A549 (cell line): Measurements from ENCODE around the gene IGSF1. TPM values are rescaled to one million over a fixed set of nuclear protein-coding genes. Genes with fewer than 3 reads are reported as not detected.
"Not testable (repeated sequence)": the region's sequence is repeated elsewhere in the genome, so short reads cannot be mapped to it uniquely, and the experiment has no call there.

Experiments used
- ATAC-seq, 2 experiments: fragments of 200-7000 bp in 1 of 2; fragments of >200 bp in 1 of 2; cut with Nextera tagmentation in 1 of 2; cut with Tn5 transposase in 1 of 2; 3 replicates each; pipeline versions ENCODE4 v1.8.0 to v1.9.1; 2018 to 2020; ENCODE audit warnings: mild to moderate bottlenecking in 1 of 2, moderate library complexity in 1 of 2
- CTCF ChIA-PET: fragments of 300-600 bp; sonication (Branson Sonifier 250); formaldehyde crosslinking; extraction: SDS; loops from one replicate; lab custom pipeline; 2021; ENCODE audit warnings: antibody characterized with exemption, inconsistent platforms; lab: Yijun Ruan, JAX
- POLR2A ChIA-PET: fragments of 350-600 bp; formaldehyde crosslinking; extraction: SDS; loops from one replicate; lab custom pipeline; 2021; ENCODE audit warnings: antibody characterized with exemption, inconsistent platforms; lab: Yijun Ruan, JAX
- DNase-seq, 2 experiments: peaks; one replicate each; pipeline versions ENCODE4 v3.0.0 to v3.0.0-alpha.2; 2011 to 2016; ENCODE audit warnings: low read depth in 1 of 2, low spot score in 1 of 2
- FAIRE-seq: peaks from 2 replicates; lab custom pipeline; 2011; peaks lifted over from hg19 to GRCh38; lab: Jason Lieb, UNC
- H3K27ac ChIP-seq, 2 experiments: fragments of >200 bp; sonication (Bioruptor Twin); formaldehyde crosslinking; 3 replicates each; pipeline ENCODE4 v1.5.1; 2016 to 2017
- H3K4me1 ChIP-seq: fragments of >200 bp; sonication (Bioruptor Twin); formaldehyde crosslinking; 3 replicates; pipeline ENCODE4 v1.6.1; 2016
- H3K4me2 ChIP-seq: fragments of >200 bp; sonication (Bioruptor Twin); formaldehyde crosslinking; 3 replicates; pipeline ENCODE4 v1.6.1; 2016
- H3K4me3 ChIP-seq: fragments of >200 bp; sonication (Bioruptor Twin); formaldehyde crosslinking; 3 replicates; pipeline ENCODE4 v1.5.1; 2016
- H3K9me3 ChIP-seq: fragments of >200 bp; sonication (Bioruptor Twin); formaldehyde crosslinking; 3 replicates; pipeline ENCODE4 v1.6.1; 2016
- CBX8 ChIP-seq: fragments of 200-600 bp; sonication (generic); IDR thresholded peaks from 2 replicates; pipeline ENCODE4 v1.6.1; 2016
- CEBPB ChIP-seq, 2 experiments: fragments of >200 bp in 1 of 2; sonication (Bioruptor Twin) in 1 of 2; formaldehyde crosslinking in 1 of 2; IDR thresholded peaks; 2 replicates each; pipeline ENCODE4 v1.6.1; 2012 to 2016
- CHD4 ChIP-seq: fragments of 200-600 bp; sonication (generic); IDR thresholded peaks from 2 replicates; pipeline ENCODE4 v1.6.1; 2016; ENCODE audit warnings: antibody characterized with exemption, mild to moderate bottlenecking, borderline replicate concordance
- FOSB ChIP-seq: fragments of 250-450 bp; sonication (Bioruptor Pico); IDR thresholded peaks from 2 replicates; pipeline ENCODE4 v1.5.0; 2020; ENCODE audit warnings: mild to moderate bottlenecking, moderate library complexity
- FOXS1 ChIP-seq: fragments of 250-450 bp; sonication (Bioruptor Pico); IDR thresholded peaks from 2 replicates; pipeline ENCODE4 v1.5.0; 2020; ENCODE audit warnings: mild to moderate bottlenecking, moderate library complexity
- GATA3 ChIP-seq: IDR thresholded peaks from 2 replicates; pipeline ENCODE4 v1.6.1; 2012; ENCODE audit warnings: borderline replicate concordance
- HOXB13 ChIP-seq: fragments of 250-450 bp; sonication (Bioruptor Pico); IDR thresholded peaks from 2 replicates; pipeline ENCODE4 v1.5.0; 2020; ENCODE audit warnings: low read depth, mild to moderate bottlenecking, moderate library complexity
- KDM1A ChIP-seq: fragments of 200-600 bp; sonication (generic); IDR thresholded peaks from 2 replicates; pipeline ENCODE4 v1.6.1; 2016; ENCODE audit warnings: low read depth, mild to moderate bottlenecking
- KDM5A ChIP-seq: fragments of 200-600 bp; sonication (generic); IDR thresholded peaks from 2 replicates; pipeline ENCODE4 v1.6.1; 2016; ENCODE audit warnings: antibody characterized with exemption, mild to moderate bottlenecking
- MAFK ChIP-seq: fragments of 450-650 bp; IDR thresholded peaks from 2 replicates; pipeline ENCODE4 v1.6.1; 2014; ENCODE audit not compliant: partially characterized antibody
- MYC ChIP-seq: IDR thresholded peaks from 2 replicates; pipeline ENCODE4 v1.6.1; 2012; ENCODE audit warnings: mild to moderate bottlenecking, inconsistent platforms, low read length, improper control_type of control experiment, borderline replicate concordance
- NFE2L2 ChIP-seq: fragments of 150-350 bp; conservative IDR thresholded peaks from 2 replicates; pipeline ENCODE4 v1.6.1; 2014; ENCODE audit warnings: low read length
- PHF8 ChIP-seq: fragments of 200-600 bp; sonication (generic); IDR thresholded peaks from 2 replicates; pipeline ENCODE4 v1.6.1; 2016; ENCODE audit warnings: low read depth, mild to moderate bottlenecking, antibody characterized with exemption, moderate library complexity, borderline replicate concordance
- POLR2AphosphoS2 ChIP-seq: conservative IDR thresholded peaks from 2 replicates; pipeline ENCODE4 v1.6.1; 2012; ENCODE audit warnings: low read length, improper control_type of control experiment, inconsistent platforms
- RAD21 ChIP-seq, 2 experiments: fragments of >200 bp in 1 of 2; sonication (Bioruptor Twin) in 1 of 2; formaldehyde crosslinking in 1 of 2; IDR thresholded peaks in 1 of 2; conservative IDR thresholded peaks in 1 of 2; 2 replicates in 1 of 2; 3 replicates in 1 of 2; pipeline ENCODE4 v1.6.1; 2012 to 2018; ENCODE audit warnings: inconsistent platforms in 1 of 2
- RARB ChIP-seq: fragments of 250-450 bp; sonication (Bioruptor Pico); IDR thresholded peaks from 2 replicates; pipeline ENCODE4 v1.8.0; 2021; ENCODE audit warnings: mild to moderate bottlenecking, moderate library complexity
- RNF2 ChIP-seq: fragments of 200-600 bp; sonication (generic); IDR thresholded peaks from 2 replicates; pipeline ENCODE4 v1.6.1; 2016; ENCODE audit warnings: low read depth, mild to moderate bottlenecking, antibody characterized with exemption, moderate library complexity, borderline replicate concordance
- SMC3 ChIP-seq: fragments of >200 bp; sonication (Bioruptor Twin); formaldehyde crosslinking; IDR thresholded peaks from 3 replicates; pipeline ENCODE4 v1.6.1; 2018; ENCODE audit warnings: inconsistent platforms
- ZFP36 ChIP-seq: fragments of 450-650 bp; IDR thresholded peaks from 2 replicates; pipeline ENCODE4 v1.6.1; 2014; ENCODE audit warnings: borderline replicate concordance; ENCODE audit not compliant: partially characterized antibody
- ZNF302 ChIP-seq: fragments of 250-450 bp; sonication (Bioruptor Pico); IDR thresholded peaks from 2 replicates; pipeline ENCODE4 v1.9.0; 2021; ENCODE audit warnings: inconsistent platforms, mild to moderate bottlenecking, moderate library complexity
- WGBS: methylation state at CpG from one replicate; pipeline ENCODE4 v1.1.6; 2017; ENCODE audit errors: missing lambda C conversion rate; 5-methylcytosine and 5-hydroxymethylcytosine counted together
- polyA plus RNA-seq, 4 experiments: library from polyadenylated mRNA; depleted of rRNA in 3 of 4; stranded (reverse); fragments of >200 nt; fragmentation: RNase III in 1 of 4; extraction: RNeasy Plus Mini Kit Qiagen cat#74134 plus additional on column Dnase treatment in 1 of 4; gene quantifications; 2 replicates in 3 of 4; 3 replicates in 1 of 4; pipeline ENCODE4 v1.2.3, GENCODE V29; 2011 to 2017
- TF ChIP-seq, protein P1 (sequence below): fragments of >200 bp; sonication (Bioruptor Twin); formaldehyde crosslinking; IDR thresholded peaks from 2 replicates; pipeline ENCODE4 v1.6.1; 2016
- TF ChIP-seq, protein P2 (sequence below): fragments of >200 bp; sonication (Bioruptor Twin); formaldehyde crosslinking; IDR thresholded peaks from 3 replicates; pipeline ENCODE4 v1.6.1; 2016
- TF ChIP-seq, protein P3 (sequence below): IDR thresholded peaks from 2 replicates; pipeline ENCODE4 v1.6.1; 2012
- TF ChIP-seq, protein P4 (sequence below): fragments of >200 bp; sonication (Bioruptor Twin); formaldehyde crosslinking; IDR thresholded peaks from 3 replicates; pipeline ENCODE4 v1.5.1; 2016

Gene IGSF1
- polyA plus RNA-seq, 2 of the 4 experiments (the other 2 are of a cell fraction): 0.50 to 1.9 TPM

DNA sequence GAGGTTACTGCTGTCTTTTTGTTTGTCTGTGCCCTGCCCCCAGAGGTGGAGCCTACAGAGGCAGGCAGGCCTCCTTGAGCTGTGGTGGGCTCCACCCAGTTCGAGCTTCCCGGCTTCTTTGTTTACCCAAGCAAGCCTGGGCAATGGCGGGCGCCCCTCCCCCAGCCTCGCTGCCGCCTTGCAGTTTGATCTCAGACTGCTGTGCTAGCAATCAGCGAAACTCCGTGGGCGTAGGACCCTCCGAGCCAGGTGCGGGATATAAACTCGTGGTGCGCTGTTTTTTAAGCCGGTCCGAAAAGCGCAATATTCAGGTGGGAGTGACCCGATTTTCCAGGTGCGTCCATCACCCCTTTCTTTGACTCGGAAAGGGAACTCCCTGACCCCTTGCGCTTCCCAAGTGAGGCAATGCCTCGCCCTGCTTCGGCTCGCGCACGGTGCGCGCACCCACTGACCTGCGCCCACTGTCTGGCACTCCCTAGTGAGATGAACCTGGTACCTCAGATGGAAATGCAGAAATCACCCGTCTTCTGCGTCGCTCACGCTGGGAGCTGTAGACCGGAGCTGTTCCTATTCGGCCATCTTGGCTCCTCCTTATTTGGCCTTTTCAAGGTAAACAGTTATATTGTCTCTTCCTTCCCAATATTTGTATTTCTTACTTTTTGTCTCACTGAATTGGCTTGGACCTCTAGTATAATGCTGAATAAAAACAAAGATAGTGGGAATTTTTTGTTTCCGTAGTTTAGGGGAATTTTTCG is 37.9 kb downstream of the IGSF1 start:
- H3K9me3 ChIP-seq, DNase-seq, H3K4me3 ChIP-seq, ATAC-seq, H3K27ac ChIP-seq, H3K4me1 ChIP-seq, FAIRE-seq, POLR2A ChIA-PET, H3K4me2 ChIP-seq: not testable (repeated sequence)
- WGBS: 85% methylated on average over 19 of the region's 36 CpGs
- CTCF ChIA-PET: interaction anchor here (0.8 kb wide), 1 partner anchor 13 kb away, joined by 3 read pairs; no protein-coding TSS in a partner anchor

DNA sequence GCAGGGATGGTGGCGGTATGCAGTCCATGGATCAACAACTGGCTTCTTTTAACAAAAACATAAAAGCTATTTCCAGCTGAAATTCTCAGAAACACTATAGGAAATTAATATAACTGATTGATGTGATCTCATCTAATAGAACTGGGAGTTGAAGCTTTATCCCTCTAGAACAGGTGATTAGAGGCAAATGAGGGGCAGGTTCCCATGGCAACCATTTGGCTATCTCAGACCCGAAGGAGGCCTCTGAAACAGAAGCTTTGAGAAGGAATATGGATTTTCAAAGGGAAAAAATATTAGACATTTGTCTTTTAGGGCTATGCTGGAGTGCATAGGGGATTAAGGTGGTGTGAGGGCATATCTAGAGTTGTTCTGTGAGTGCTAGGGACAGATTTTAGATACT is 50.0 kb downstream of the IGSF1 start:
- Histone ChIP-seq H3K9me3 (no peaks in the 10 kb centered on the region), H3K4me3 (no peak overlapping the region), H3K4me2 (no peak overlapping the region), H3K27ac (no peak overlapping the region), H3K4me1 (no peaks in the 10 kb centered on the region)
- ATAC-seq (no peak), DNase-seq (no peak), FAIRE-seq (no peak)
- ChIA-PET CTCF (no interaction called here), POLR2A (no interaction called here)
- WGBS: 28% methylated on average over 2 of the region's 2 CpGs
- no peak for TF ChIP-seq MYC
- TF ChIP-seq SMC3: no peak
- TF ChIP-seq, protein P1, sequence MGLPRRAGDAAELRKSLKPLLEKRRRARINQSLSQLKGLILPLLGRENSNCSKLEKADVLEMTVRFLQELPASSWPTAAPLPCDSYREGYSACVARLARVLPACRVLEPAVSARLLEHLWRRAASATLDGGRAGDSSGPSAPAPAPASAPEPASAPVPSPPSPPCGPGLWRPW: no peak
- TF ChIP-seq, protein P2, sequence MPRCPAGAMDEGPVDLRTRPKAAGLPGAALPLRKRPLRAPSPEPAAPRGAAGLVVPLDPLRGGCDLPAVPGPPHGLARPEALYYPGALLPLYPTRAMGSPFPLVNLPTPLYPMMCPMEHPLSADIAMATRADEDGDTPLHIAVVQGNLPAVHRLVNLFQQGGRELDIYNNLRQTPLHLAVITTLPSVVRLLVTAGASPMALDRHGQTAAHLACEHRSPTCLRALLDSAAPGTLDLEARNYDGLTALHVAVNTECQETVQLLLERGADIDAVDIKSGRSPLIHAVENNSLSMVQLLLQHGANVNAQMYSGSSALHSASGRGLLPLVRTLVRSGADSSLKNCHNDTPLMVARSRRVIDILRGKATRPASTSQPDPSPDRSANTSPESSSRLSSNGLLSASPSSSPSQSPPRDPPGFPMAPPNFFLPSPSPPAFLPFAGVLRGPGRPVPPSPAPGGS: no peak
- TF ChIP-seq CHD4: no peak
- no peak for TF ChIP-seq RNF2
- no peak for TF ChIP-seq CBX8
- no peak for TF ChIP-seq FOSB (CRISPR knock-in tag)
- no peak for TF ChIP-seq MAFK

DNA sequence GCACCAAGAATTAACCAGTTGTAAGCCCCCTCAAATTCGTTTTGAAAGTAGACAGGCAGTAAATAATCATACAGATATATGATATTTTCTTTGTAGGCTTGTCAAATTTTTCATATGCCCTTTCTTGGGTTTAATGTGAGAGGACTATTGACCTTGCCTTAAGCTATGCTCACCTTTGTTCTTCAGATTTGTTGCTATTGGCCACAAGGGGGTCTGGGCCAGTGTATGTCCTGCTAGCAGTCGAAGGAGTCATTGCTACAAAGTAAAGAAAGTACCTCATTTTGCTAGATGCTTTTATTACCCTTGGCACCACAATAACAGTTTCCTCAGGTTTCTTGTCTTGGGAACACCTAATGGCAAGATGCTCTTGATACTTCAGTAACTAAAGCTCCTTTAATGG is 51.7 kb downstream of the IGSF1 start:
- H3K27ac ChIP-seq: no peak overlapping the region
- no peaks in the 10 kb centered on the region for H3K4me1 ChIP-seq
- 8% methylated on average over 2 of the region's 2 CpGs for WGBS
- no peak for ATAC-seq
- no peak overlapping the region for H3K4me2 ChIP-seq
- ChIA-PET POLR2A (no interaction called here), CTCF (no interaction called here)
- no peak overlapping the region for H3K4me3 ChIP-seq
- TF ChIP-seq RARB (CRISPR knock-in tag) (no peak), KDM5A (no peak), HOXB13 (CRISPR knock-in tag) (no peak), NFE2L2 (no peak), GATA3 (no peak), KDM1A (no peak), ZFP36 (no peak), ZNF302 (no peak), POLR2AphosphoS2 (no peak), RAD21 (conservative IDR thresholded peaks at IDR 0.05 in 1 of 2, IDR thresholded peaks at IDR 0.05 in 1 of 2) (no peak), CEBPB (IDR thresholded peaks at IDR 0.05) (no peak), PHF8 (no peak), FOXS1 (CRISPR knock-in tag) (no peak)
- TF ChIP-seq, protein P3, sequence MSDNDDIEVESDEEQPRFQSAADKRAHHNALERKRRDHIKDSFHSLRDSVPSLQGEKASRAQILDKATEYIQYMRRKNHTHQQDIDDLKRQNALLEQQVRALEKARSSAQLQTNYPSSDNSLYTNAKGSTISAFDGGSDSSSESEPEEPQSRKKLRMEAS: no peak
- TF ChIP-seq, protein P4, sequence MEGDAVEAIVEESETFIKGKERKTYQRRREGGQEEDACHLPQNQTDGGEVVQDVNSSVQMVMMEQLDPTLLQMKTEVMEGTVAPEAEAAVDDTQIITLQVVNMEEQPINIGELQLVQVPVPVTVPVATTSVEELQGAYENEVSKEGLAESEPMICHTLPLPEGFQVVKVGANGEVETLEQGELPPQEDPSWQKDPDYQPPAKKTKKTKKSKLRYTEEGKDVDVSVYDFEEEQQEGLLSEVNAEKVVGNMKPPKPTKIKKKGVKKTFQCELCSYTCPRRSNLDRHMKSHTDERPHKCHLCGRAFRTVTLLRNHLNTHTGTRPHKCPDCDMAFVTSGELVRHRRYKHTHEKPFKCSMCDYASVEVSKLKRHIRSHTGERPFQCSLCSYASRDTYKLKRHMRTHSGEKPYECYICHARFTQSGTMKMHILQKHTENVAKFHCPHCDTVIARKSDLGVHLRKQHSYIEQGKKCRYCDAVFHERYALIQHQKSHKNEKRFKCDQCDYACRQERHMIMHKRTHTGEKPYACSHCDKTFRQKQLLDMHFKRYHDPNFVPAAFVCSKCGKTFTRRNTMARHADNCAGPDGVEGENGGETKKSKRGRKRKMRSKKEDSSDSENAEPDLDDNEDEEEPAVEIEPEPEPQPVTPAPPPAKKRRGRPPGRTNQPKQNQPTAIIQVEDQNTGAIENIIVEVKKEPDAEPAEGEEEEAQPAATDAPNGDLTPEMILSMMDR: no peak
- no peak for FAIRE-seq
- H3K9me3 ChIP-seq: no peaks in the 10 kb centered on the region
- no peak for DNase-seq
